ENCODE data around the gene STPG1. TPM values are rescaled to one million over a fixed set of nuclear protein-coding genes. Genes with fewer than 3 reads are reported as not detected.

Gene STPG1
- total RNA-seq, 3 donors from 2014 or later, result 15.9 to 25.4 (median 17.9) TPM

- TF ChIP-seq, protein P1, sequence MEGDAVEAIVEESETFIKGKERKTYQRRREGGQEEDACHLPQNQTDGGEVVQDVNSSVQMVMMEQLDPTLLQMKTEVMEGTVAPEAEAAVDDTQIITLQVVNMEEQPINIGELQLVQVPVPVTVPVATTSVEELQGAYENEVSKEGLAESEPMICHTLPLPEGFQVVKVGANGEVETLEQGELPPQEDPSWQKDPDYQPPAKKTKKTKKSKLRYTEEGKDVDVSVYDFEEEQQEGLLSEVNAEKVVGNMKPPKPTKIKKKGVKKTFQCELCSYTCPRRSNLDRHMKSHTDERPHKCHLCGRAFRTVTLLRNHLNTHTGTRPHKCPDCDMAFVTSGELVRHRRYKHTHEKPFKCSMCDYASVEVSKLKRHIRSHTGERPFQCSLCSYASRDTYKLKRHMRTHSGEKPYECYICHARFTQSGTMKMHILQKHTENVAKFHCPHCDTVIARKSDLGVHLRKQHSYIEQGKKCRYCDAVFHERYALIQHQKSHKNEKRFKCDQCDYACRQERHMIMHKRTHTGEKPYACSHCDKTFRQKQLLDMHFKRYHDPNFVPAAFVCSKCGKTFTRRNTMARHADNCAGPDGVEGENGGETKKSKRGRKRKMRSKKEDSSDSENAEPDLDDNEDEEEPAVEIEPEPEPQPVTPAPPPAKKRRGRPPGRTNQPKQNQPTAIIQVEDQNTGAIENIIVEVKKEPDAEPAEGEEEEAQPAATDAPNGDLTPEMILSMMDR (IDR thresholded peaks at IDR 0.05), result no peak
- no peak for DNase-seq
- ATAC-seq, result no peak
- H3K4me1 ChIP-seq (ENCODE audit: low read depth), result no peaks in the 10 kb centered on the region
- no peak overlapping the region for H3K4me3 ChIP-seq
- H3K36me3 ChIP-seq (ENCODE audit: low read depth), result no peaks in the 10 kb centered on the region
- H3K9me3 ChIP-seq, result no peaks in the 10 kb centered on the region
- intact Hi-C loops (cut with DNase I, micrococcal nuclease), result no loop called here
These were observed 103.7 kb downstream of the STPG1 start for GRCh38 chr1:24309762-24310485.

GRCh38 chr1:24308365-24309015, 105.1 kb downstream of the STPG1 start:
- intact Hi-C loops (cut with DNase I, micrococcal nuclease), result no loop called here
- H3K9me3 ChIP-seq, result no peaks in the 10 kb centered on the region
- ATAC-seq (no peak), DNase-seq (no peak)
- H3K4me1 ChIP-seq (ENCODE audit: low read depth), result no peaks in the 10 kb centered on the region
- H3K4me3 ChIP-seq, result no peak overlapping the region
- TF ChIP-seq, protein P1 (IDR thresholded peaks at IDR 0.05), result no peak
- no peaks in the 10 kb centered on the region for H3K36me3 ChIP-seq (ENCODE audit: low read depth)

Other genes starting within 250 kb of the STPG1 start
- 10 to 100 TPM in 2 of 3 donors, 1 to 10 TPM in 1; 5.3 to 24.0 (median 18.8) TPM for gene IFNLR1, start 226.5 kb downstream of the STPG1 start, total RNA-seq
- under 1 TPM in 1 of 3 donors, not detected in 2; 0.65 TPM for gene GRHL3, start 94.4 kb downstream of the STPG1 start, total RNA-seq
- gene NIPAL3, start 2.0 kb upstream of the STPG1 start, total RNA-seq, result 10 to 100 TPM; 38.3 to 52.5 (median 40.7) TPM
- gene RCAN3, start 89.1 kb upstream of the STPG1 start, total RNA-seq, result 10 to 100 TPM in 2 of 3 donors, 1 to 10 TPM in 1; 9.2 to 15.0 (median 12.8) TPM
- gene NCMAP, start 142.3 kb upstream of the STPG1 start, total RNA-seq, result 1 to 10 TPM in 2 of 3 donors, under 1 TPM in 1; 0.60 to 1.9 (median 1.9) TPM
- 100 to 1,000 TPM; 117 to 131 (median 120) TPM for gene SRRM1, start 229.5 kb upstream of the STPG1 start, total RNA-seq

Measured in mucosa of descending colon (tissue), 3 donors.